GM12872 (cell line): Measurements from ENCODE around the gene DEGS1.

Source experiments
- CTCF ChIP-seq: IDR thresholded peaks from 3 replicates; pipeline ENCODE4 v1.5.1; 2011; ENCODE audit warnings: low read depth, mild to moderate bottlenecking, low read length, moderate library complexity; ENCODE audit not compliant: insufficient read depth

Gene DEGS1

GRCh38 chr1:224205438-224205840 lies 22.4 kb downstream of the DEGS1 start:
- TF ChIP-seq CTCF: no peak

- no peak for TF ChIP-seq CTCF
Observed at GRCh38 chr1:224211206-224211962, 28.3 kb downstream of the DEGS1 start.

- TF ChIP-seq CTCF: no peak
Observed at GRCh38 chr1:224212618-224213061, 29.6 kb downstream of the DEGS1 start.

GRCh38 chr1:224213438-224214119 lies 30.5 kb downstream of the DEGS1 start:
- no peak for TF ChIP-seq CTCF

GRCh38 chr1:224216382-224216781 lies 33.3 kb downstream of the DEGS1 start:
- TF ChIP-seq CTCF: no peak

- TF ChIP-seq CTCF: no peak
Observed at GRCh38 chr1:224217655-224218623, 34.9 kb downstream of the DEGS1 start.

GRCh38 chr1:224219011-224219611 lies 36.1 kb downstream of the DEGS1 start:
- no peak for TF ChIP-seq CTCF
